ENCODE results near the gene SORCS2.

- TF ChIP-seq ARNT (IDR thresholded peaks at IDR 0.05) (no peak), FOXA1 (IDR thresholded peaks at IDR 0.05) (no peak), FOXM1 (IDR thresholded peaks at IDR 0.05; ENCODE audit: borderline replicate concordance) (no peak)
Measured at GRCh38 chr4:7398104-7398423, 205.7 kb downstream of the SORCS2 start.
